ENCODE measurements around the gene PIAS1.

- TF ChIP-seq POLR2A (IDR thresholded peaks at IDR 0.05): no peak
- TF ChIP-seq CTCF (IDR thresholded peaks at IDR 0.05): no peak
Measured at GRCh38 chr15:68143129-68143528, 89.0 kb downstream of the PIAS1 start.

Data from body of pancreas (tissue), 4 donors.